ENCODE measurements around the gene DOK3.

DNA sequence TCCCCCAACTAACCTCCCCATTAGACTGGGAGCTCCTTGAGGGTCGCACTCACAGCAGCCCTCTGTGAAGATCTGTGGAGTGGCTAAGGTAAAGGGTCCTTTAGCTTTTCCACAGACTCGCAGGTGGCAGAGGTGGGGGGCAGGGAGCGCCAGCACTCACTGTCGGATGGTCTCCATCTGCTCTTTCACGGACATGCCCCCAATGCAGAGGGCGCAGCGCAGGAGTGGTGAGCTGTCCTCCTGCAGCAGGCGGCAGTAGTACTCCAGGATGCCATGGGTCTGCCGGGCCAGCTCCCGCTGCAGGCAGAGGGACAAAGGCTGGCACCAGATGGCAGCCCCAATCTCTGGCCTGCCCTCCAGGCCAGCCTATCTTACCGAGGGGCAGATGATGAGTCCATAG, 4.9 kb upstream of the DOK3 start:
- TF ChIP-seq POLR2AphosphoS5 (IDR thresholded peaks at IDR 0.05) (no peak), POLR2A (IDR thresholded peaks at IDR 0.05) (no peak), EP300 (IDR thresholded peaks at IDR 0.05; ENCODE audit: low read depth) (no peak)
- TF ChIP-seq, protein P1, sequence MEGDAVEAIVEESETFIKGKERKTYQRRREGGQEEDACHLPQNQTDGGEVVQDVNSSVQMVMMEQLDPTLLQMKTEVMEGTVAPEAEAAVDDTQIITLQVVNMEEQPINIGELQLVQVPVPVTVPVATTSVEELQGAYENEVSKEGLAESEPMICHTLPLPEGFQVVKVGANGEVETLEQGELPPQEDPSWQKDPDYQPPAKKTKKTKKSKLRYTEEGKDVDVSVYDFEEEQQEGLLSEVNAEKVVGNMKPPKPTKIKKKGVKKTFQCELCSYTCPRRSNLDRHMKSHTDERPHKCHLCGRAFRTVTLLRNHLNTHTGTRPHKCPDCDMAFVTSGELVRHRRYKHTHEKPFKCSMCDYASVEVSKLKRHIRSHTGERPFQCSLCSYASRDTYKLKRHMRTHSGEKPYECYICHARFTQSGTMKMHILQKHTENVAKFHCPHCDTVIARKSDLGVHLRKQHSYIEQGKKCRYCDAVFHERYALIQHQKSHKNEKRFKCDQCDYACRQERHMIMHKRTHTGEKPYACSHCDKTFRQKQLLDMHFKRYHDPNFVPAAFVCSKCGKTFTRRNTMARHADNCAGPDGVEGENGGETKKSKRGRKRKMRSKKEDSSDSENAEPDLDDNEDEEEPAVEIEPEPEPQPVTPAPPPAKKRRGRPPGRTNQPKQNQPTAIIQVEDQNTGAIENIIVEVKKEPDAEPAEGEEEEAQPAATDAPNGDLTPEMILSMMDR (IDR thresholded peaks at IDR 0.05), result no peak

Measured in transverse colon (tissue), 4 donors.